GM21723 (cell line): ENCODE results near the gene SLC17A7.
"Not testable (repeated sequence)": the region's sequence is repeated elsewhere in the genome, so short reads cannot be mapped to it uniquely, and the experiment has no call there.

ENCODE experiments used
- ATAC-seq: cut with Tn5 transposase; IDR thresholded peaks from one replicate; pipeline ENCODE4 v1.9.1; 2021; ENCODE audit warnings: mild to moderate bottlenecking, moderate library complexity; ENCODE audit not compliant: unreplicated experiment

SLC17A7 gene

DNA sequence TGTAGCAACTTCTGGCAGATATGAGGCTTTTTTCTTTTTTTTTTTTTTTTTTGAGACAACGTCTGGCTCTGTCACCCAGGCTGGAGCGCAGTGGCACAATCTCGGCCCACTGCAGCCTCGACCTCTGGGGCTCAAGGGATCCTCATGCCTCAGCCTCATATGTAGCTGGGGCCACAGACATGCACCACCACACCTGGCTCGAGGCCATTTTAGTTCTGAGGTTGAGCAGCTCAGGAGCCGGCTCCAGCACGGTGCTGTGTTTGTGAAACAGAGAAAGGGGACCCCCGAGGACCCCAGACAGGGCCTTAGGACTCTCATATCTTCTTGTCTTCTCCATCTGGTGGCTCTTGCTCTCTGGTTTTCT is 29.3 kb upstream of the SLC17A7 start:
- no peak for ATAC-seq

DNA sequence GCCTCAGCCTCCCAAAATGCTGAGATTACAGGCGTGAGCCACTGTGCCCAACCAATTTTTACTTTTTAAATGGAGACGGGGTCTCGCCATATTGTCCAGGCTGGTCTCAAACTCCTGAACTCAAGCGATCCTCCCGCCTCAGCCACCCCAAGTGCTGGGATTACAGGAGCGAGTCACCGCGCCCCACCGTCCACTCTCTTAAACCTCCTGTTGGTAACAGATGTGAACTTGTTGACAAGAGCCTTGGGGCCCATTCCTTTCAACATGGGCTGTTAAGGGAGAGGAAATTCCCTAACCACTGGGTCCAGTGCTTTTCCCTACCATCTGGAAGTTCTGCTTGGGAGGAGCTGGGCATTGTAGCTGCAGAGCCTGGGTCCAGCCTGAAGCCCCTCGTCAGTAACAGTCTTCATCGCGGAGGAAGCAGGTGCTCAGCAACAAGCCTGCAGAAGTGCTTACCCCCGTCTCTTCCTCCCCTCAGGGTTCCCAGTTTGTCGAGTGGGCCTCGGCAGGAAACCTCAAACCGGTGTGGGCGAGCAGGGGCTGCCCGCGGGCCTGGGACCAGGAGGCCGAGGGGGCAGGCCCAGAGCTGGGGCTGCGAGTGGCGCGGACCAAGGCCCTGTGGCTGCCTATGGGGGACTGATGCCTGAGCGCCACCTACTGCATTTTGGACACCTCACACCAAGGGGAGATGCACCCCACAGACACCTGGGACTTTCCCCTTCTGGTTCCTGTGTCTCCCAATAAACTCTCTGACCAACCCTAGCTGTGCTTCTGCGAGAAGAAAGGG is 28.7 kb upstream of the SLC17A7 start:
- ATAC-seq, result peak; percentile 60

DNA sequence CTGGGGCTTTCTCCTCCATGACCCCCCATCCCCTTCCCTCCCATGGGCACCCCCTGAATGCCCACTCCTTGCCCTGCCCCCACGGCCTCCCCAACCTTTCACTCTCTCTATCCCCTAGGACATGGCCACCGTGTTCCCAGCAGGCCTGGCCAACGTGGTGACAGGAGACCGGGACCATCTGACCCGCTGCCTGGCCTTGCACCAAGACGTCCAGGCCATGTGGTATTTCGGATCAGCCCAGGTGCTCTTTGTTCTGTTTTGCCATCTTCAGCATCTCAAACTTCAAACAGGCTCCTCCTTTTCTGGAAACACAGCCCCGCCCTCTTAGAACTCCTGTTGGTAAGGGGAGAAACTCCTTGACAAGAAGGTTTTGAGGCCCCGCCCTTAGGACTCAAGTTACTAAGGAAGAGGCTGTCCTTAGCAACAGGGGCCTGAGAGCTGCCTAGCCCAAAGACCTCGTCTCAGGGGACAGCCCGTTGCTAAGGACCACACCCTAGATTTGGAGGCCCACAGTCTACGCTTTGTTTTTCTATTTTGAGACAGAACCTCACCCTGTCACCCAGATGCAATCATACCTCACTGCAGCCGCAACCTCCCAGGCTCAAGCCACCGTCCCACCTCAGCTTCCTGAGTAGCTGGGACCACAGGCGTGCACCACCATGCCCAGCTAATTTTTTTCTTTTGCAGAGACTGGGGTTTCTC is 27.6 kb upstream of the SLC17A7 start:
- peak; percentile 67 for ATAC-seq

DNA sequence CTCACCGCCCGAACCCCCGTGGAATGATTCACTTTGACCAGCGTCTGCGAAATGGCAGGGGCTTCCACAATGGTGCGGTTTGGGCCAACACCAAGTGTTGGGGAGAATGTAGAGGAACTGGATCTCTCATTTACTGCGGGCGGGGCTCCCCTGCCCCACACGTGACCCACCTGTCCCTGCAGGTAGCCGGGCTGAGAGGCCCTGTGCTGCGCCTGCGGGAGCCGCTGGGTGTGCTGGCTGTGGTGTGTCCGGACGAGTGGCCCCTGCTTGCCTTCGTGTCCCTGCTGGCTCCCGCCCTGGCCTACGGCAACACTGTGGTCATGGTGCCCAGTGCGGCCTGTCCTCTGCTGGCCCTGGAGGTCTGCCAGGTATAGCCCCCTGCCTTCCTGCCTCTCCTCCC is 26.9 kb upstream of the SLC17A7 start:
- no peak for ATAC-seq

DNA sequence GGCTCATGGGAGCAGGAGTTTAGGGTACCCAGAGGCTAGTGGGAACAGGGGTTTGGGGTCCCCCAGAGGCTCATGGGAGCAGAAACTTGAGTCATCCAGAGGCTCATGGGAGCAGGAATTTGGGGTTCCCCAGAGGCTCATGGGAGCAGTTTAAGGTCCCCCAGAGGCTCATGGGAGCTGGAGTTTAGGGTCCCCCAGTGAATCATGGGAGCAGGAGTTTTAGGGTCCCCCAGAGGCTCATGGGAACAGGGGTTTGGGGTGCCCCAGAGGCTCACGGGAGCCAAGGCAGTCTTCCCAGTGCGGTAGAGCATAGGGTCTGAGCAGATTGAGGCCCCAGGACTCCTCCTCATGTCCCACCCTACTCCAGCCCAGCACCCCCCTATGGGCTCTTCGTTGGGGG is 24.0 kb upstream of the SLC17A7 start:
- ATAC-seq, result no peak

DNA sequence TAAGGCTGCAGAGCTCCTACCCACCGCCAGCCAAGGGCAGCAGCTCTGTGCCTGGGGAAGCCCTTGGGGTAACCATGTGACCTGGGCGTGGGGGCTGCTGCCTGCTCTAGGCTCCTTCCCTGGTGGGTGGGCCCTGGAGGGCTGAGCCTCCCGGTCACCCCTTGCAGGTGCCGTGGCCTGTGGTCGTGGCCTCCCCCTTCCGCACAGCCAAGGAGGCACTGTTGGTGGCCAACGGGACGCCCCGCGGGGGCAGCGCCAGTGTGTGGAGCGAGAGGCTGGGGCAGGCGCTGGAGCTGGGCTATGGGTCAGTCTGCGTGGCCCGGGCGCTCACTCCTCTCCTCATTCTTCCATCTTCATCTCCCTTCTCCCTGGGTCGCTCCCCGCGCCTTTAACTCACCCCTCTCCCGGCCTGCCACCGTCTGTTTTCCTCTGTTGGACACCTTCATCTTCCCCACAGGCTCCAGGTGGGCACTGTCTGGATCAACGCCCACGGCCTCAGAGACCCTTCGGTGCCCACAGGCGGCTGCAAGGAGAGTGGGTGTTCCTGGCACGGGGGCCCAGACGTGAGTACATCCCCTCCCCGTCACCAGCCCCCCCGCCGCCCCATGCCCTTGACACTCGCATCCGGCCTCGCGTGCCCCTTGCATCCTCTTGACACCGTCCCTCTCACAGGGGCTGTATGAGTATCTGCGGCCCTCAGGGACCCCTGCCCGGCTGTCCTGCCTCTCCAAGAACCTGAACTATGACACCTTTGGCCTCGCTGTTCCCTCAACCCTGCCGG is 22.8 kb upstream of the SLC17A7 start:
- ATAC-seq, result no peak

DNA sequence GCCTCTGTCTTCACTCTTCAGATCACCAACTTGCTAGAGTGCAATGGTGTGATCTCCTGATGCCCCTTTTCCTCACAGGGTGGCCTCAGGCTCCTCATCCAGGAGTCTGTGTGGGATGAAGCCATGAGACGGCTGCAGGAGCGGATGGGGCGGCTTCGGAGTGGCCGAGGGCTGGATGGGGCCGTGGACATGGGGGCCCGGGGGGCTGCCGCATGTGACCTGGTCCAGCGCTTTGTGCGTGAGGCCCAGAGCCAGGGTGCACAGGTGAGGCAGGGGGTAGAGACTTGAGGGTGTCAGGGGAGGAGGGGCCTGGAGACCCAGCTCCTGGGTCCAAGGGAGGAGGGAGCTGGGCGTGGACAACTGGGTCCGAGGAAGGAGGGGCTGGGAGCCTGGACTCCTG is 21.2 kb upstream of the SLC17A7 start:
- no peak for ATAC-seq

DNA sequence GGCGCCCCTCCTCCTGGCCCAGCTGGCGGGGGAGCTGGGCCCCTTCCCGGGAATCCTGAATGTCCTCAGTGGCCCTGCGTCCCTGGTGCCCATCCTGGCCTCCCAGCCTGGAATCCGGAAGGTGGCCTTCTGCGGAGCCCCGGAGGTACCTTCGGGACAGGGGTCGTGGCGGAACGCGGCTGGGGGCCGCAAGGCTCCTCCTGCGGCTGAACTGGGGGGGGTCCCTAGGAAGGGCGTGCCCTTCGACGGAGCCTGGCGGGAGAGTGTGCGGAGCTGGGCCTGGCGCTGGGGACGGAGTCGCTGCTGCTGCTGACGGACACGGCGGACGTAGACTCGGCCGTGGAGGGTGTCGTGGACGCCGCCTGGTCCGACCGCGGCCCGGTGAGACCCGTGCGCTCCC is 20.3 kb upstream of the SLC17A7 start:
- no peak for ATAC-seq

DNA sequence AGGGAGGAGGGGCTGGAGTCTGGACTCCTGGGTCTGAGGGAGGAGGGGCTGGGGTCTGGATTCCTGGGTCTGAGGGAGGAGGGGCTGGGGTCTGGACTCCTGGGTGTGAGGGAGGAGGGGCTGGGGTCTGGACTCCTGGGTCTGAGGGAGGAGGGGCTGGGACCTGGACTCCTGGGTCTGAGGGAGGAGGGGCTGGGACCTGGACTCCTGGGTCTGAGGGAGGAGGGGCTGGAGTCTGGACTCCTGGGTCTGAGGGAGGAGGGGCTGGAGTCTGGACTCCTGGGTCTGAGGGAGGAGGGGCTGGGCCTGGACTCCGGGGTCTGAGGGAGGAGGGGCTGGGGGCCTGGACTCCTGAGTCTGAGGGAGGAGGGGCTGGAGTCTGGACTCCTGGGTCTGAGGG is 19.8 kb upstream of the SLC17A7 start:
- ATAC-seq, result not testable (repeated sequence)

DNA sequence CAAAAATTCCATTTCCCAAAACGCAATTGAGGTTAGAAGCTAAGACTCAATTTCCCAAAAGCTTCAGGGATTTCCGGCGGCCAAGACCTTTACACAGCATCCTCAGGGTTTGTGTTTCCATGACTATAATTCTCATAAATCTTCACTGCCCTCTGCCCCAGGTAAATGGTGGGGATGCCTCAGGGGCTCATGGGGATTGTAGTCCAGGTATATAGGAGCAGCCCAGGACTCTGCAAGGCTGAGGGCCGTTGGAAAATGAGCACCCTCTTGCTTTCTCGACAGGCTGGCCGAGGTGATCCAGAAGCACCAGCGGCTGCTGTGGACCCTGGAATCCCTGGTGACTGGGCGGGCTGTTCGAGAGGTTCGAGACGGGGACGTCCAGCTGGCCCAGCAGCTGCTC is 18.1 kb upstream of the SLC17A7 start:
- no peak for ATAC-seq

DNA sequence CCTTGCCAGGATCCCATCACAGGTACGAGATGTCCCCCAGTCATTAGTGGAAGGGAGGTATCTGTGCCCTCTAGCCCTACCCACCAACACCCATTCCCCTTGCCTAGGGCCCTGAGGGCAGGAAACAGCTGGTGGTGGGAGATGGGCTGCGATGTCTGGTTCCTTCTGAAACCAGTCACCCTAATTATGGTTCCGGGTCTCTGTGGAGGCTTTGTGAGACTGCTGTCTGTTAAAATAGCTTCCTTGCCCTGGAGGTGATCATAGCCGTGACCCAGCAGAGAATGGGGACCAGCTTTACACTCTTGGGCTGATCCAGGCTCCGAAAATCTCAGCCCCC is 17.2 kb upstream of the SLC17A7 start:
- ATAC-seq, result no peak

DNA sequence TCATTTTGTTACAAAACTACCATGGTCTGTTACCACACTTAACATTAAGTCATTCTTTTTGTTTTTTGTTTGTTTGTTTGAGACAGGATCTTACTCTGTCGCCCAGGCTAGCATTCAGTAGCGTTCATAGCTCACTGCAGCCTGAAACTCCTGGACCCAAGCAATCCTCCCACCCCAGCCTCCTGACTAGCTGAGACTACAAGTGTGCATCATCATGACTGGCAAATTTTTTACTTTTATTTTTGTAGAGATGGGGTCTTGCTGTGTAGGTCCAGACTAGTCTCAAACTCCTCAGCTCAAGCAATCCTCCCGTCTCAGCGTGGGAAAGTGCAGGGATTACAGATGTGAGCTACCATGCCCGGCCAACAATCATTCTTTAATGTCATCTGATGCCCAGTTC is 15.0 kb upstream of the SLC17A7 start:
- no peak for ATAC-seq

DNA sequence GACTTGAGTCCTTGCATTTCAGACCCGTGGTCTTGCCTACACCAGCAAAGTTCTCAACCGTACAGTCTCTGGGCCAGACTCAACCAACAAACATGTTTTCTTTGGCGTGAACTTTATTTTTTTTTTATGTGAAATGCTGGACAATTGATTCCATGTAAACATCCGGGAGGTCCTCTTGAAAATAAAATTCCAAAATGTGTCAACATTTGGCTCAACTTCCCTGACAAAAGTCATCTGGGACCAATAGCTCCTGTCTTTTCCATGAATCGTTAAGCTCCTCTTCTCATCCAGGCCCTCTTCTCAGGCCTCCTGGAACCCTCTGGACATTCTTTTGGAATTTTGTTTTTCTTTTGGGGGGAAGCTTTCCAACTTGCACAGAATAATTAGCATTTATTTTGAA is 14.4 kb upstream of the SLC17A7 start:
- no peak for ATAC-seq

DNA sequence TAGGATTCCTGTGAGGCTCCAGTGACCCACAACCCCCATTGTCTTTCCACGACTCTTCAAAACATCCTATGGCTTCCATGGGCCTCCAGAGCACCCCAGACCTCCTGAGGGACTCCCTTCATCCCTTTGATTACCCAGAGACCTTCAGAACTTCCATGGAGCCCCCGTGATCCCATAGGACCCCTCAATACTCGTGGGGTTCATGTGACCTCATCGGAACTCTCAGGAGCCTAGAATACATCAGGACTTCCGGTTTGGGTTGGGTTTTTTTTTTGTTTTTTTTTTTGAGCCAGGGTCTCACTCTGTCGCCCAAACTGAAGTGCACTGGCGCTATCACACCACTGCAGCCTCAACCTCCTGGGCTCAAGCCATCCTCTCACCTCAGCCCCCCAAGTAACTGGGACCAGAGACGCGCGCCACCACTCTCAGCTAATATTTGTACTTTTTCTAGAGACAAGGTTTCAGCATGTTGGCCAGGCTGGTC is 12.5 kb upstream of the SLC17A7 start:
- no peak for ATAC-seq

DNA sequence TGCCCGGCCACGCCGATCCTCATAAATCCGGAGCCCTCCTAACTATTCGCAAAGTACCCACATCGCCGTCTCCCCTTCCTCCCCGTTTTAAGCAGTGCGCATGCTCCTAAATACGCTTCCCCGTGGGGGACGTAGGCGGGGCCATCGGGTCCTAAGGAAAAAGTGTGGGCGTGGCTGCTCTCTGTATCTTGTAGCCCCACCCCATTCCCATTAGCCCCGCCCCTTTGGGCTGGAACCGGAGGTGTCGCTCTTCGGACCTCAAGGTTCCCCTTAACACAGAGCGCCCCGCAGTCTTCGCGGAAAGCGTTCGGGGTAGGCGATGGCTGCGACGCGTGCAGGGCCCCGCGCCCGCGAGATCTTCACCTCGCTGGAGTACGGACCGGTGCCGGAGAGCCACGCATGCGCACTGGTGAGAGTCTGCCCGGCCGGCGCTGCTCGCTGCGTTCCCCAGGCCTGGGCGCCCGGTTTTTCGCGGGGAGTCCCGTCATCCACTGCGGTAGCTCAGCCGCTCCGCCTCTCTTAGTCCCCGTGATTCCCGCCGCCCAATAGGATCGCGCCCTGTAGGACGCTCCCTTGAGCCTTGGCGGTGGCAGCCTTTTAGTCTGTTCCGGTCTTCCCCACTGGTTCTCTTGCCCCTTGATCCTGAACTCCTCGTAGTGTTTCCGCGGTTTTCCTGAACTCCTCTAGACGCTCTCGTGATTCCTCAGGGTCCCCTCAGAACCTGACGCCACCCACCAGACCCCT is 11.9 kb upstream of the SLC17A7 start, which contains the start of gene ALDH16A1:
ALDH16A1 (plus strand) TSS at position 213 of the 744 bp plus-strand sequence; CDS start at position 320, 107 bp downstream.
- ATAC-seq, result peak; percentile 79

DNA sequence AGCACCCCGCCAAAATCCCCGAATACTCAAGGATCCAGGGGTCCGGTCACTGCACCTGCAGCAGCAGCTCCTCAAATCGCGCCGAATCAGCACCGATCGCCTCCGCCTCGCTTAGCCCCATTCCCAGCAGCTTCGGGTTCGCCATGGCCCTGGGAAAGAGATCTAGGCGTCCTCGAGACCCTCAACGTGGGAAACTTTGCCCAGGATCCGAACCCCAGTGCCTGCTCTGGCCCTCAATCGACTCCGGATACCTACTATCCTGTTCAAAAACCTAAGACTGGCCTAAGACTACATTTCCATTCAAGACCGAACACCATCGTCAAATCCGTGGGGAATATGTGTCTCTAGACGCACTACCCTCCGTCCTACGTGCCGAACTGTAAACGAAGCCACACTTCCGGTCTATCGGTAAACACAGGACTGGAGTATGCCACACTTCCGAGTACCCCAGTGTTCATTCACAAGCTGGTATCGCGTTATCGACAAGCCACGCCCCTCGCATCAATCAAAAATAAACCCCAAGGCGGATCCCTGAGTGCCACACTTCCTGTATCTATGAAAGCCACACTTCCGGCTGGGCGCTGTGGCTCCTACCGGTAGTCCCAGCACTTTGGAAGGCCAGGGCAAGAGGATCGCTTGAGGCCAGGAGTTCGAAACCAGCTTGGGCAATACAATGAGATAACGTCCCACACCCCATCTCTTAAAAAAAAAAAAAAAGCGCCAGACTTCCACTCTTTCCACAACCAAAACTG is 10.3 kb upstream of the SLC17A7 start, which contains the start of gene PIH1D1:
PIH1D1 (minus strand) TSS at position 385 of the 752 bp plus-strand sequence; CDS start at position 145, 240 bp downstream.
- peak; percentile 56 for ATAC-seq

DNA sequence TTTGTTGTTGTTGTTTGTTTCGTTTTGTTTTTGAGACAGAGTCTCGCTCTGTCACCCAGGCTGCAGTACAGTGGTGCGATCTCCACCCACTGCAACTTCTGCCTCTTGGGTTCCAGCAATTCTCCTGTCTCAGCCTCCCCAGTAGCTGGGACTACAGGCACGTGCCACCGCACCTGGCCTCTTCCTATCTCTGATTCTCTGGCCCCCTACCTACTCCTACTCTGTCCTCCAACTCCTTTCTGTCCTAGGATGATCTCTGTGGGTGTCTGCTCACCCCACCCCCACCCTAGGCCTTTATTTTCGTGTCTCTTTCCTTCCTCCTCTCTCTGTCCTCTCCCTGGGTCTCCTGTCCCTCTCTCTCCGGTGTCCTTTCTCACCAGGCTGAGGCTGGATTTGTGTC is 9.1 kb upstream of the SLC17A7 start:
- ATAC-seq, result no peak

DNA sequence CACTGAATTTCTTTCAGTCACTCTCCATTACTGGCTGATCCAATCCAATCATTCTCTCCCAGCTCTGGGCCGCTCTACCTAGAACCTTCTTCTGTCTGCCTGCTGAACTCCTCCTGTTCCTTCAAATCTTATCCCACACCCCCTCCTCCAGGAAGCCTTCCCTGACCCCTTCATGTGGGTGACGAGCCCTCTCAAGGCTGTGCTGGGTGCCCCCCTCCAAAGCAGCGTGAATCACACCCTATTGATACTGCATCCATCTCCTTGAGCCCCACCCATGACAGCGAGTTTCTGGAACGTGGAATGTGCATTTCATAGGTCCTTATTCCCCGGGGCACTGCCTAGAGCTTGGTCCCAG is 7.1 kb upstream of the SLC17A7 start:
- ATAC-seq, result no peak

DNA sequence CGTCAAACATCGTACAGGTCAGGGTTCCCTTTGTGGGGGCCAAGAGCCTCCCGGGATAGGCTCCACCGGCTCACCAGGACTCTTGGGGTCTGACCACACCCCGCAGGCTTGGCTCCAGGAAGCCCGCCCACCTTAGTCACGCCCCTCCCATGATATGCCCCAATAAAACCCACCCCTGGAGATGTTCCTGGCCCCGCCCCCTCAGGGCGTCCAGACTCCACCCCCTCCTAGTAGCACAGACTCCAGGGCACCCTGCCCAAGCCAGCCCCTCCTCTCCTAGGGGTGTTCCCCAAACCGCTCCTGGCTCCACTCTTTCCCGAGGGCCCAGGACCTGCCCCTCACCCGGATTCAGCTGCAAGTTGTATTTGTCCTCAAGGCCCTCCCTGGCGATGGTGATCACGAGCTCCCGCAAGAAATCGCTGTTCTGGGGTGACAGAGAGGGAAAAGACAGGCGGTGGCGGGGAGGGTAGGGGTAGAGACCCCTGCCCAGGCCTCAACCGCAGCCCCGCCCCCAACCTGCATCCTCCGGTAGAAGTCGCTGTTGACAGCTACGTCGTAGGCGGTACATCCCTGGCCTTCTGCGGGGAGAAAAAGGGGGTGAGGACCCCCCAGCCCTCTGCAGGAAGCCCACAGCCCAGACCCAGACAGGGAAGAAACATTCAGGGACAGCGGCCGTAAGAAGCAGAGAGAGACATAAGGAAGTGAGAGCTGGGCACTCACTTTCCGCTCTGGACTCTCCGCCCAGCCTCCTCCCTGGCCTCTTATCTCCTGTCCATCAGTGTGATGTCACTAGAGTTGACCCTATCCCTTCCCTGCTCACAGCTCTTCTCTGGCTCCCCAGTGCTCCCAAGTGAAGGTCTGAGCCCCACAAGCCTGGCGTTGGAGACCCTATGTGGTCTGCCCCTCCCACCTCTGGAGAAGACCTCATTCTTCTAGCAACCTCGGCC is 6.4 kb upstream of the SLC17A7 start:
- ATAC-seq, result no peak
